Stimulated activated CD8-positive, alpha-beta memory T cell treated with anti-CD3 and anti-CD28 coated beads, Interleukin-15, amount 100 ng/mL, for 48 hours (primary cell): ENCODE measurements around the gene NUMA1.

Experiments used
- DNase-seq, 2 donors: peaks; one replicate each; pipeline ENCODE4 v3.0.0-alpha.2; 2020; ENCODE audit warnings: low read depth in 2 of 2

The NUMA1 gene, protein sequence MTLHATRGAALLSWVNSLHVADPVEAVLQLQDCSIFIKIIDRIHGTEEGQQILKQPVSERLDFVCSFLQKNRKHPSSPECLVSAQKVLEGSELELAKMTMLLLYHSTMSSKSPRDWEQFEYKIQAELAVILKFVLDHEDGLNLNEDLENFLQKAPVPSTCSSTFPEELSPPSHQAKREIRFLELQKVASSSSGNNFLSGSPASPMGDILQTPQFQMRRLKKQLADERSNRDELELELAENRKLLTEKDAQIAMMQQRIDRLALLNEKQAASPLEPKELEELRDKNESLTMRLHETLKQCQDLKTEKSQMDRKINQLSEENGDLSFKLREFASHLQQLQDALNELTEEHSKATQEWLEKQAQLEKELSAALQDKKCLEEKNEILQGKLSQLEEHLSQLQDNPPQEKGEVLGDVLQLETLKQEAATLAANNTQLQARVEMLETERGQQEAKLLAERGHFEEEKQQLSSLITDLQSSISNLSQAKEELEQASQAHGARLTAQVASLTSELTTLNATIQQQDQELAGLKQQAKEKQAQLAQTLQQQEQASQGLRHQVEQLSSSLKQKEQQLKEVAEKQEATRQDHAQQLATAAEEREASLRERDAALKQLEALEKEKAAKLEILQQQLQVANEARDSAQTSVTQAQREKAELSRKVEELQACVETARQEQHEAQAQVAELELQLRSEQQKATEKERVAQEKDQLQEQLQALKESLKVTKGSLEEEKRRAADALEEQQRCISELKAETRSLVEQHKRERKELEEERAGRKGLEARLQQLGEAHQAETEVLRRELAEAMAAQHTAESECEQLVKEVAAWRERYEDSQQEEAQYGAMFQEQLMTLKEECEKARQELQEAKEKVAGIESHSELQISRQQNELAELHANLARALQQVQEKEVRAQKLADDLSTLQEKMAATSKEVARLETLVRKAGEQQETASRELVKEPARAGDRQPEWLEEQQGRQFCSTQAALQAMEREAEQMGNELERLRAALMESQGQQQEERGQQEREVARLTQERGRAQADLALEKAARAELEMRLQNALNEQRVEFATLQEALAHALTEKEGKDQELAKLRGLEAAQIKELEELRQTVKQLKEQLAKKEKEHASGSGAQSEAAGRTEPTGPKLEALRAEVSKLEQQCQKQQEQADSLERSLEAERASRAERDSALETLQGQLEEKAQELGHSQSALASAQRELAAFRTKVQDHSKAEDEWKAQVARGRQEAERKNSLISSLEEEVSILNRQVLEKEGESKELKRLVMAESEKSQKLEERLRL (N-terminal part only)

DNA sequence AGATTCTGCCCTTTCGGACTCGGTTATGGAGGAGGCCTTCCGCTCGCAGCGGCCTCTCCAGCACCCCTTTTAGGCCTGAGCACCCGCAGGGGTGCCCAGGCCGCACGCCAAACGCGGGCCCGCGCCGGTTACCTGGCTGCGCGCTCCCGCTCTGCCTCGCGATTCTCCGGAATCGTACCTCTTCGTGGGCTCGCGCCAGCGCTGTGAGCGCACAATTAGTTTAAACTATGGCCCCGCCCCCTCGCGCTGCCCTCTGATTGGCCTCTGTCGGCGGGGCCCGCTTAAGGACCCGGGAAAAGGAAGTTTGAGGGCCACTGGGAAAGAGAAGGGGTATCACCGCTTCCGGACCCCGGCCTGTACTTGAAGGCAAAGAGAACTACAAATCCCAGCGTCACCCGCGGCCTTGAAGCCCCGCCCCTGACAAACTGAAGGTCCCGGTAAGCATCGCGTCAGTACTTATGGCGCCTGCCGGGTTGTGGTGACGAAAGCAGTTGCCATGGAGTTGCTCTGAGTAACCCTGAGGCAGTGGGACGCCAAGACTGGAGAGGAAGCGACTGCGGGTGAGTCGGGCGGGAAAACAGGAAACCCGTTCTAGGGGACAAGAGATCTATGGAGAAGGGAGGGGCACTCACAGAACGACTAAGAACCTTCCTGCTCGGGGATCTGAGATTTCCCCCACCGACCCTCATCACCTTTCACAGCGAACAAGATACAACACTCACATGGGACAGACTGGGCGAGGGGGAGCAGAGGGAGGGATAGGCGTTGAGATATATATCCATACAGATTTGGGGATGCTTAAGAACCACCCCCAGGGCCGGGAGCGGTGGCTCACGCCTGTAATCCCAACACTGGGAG, at the start of gene NUMA1, which contains the start of gene LRRC51:
TSS of gene NUMA1 (minus strand) at position 217 of the 858 bp plus-strand sequence. CDS start 44,599 bp downstream, outside the sequence.
TSS of gene LRRC51 (plus strand) at position 525 of the 858 bp plus-strand sequence. CDS start 8,234 bp downstream, outside the sequence.
- peak; percentile 98 to 99 for DNase-seq

DNA sequence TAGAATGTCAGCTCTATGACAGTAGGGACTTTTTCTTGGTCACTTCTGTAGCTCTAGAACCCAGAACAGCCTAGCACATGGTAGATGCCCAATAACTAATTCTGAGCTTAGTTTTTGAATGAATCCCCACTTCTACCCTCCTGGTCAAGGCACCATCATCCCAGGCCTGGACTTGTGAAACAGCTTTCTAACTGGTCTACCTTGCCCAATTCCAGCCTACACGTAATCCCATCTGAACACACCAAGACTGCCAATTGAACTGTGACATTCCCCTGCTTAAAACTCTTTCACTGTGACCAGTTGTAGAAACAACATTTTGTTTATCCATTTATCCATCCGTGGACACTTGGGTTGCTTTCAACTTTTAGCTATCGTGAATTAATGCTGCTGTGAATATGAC, 49.0 kb upstream of the NUMA1 start:
- DNase-seq = no peak

DNA sequence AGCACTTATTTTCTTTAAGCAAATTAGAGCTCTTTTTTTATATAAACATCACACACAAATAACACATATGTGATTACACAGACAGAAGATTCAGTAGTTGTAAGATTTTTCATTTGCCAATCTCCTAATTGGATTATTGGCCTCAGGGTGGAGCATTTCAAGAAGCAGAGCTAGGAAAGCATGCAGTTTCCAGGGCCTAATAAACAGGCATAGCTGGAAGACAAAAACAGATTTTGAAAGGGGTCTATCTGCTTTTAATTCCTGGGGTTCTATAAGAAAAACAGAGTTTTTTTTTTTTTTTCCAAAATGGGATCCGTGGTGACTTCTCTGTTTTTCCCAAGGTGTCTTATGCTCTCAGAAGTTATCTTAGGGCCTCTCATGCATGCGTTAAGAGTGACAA, 47.6 kb upstream of the NUMA1 start:
- DNase-seq = no peak

DNA sequence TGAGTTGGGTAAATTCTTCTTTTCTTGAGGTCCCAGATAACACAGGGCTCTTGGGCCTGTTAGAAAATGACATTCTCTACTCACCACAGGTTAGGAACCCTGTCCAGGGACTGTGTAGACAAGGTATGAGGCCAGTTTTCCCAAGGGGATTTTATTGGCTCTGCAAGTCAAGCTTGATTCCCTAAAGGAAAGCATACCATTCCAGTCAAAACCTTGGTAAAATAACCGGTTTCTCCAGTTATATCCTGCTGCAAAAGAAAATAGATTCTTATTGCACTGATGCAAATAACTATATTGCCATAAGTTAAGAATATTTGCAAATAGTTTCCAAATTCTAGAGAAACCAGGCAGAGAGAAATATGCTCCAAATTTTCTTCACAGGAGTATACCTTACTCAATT, 45.6 kb upstream of the NUMA1 start:
- DNase-seq = no peak

DNA sequence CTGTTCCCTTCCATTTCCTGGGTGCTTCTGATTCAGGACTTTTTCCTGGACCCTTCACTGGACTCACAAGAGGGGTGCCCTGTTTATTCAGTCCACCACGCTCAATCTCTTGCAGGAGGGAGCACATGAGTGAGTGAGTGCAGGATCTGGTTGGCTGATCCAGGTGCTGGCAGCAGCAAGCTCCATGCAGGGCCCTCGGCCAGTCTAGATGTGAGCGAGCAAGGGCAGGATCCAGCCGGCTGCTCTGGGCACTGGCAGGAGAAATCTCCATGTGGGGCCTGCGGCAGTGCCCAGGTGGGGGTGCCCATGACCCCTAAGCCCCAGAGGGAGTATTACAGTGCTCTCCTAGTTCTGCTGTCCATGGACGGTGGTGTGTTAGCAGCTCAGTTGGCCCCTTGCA, 43.7 kb upstream of the NUMA1 start:
- DNase-seq = no peak

DNA sequence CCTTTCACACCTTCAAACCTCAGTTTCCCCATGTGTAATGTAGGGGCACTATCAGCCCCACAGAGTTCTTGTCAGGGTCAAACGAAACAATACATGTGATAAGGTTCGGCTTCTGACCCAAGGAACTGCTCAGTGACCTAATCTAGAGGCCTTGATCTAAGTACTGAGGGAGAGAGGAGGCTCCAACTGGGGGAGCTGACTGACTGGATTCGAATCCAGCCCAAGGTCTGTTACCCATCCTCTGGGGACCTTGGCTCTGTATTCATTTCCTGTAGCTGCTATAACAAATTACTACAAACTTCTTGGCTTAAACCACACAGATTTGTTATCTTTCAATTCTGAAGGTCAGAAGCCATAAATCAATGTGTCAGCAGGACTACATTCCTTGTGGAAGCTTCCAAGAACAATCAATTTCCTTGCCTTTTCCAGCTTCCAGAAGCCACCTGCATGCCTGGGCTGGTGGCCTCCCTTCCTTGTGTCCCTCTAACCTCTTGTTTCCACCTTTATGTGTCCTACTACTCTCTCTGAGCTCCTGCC, 42.8 kb upstream of the NUMA1 start:
- no peak for DNase-seq

DNA sequence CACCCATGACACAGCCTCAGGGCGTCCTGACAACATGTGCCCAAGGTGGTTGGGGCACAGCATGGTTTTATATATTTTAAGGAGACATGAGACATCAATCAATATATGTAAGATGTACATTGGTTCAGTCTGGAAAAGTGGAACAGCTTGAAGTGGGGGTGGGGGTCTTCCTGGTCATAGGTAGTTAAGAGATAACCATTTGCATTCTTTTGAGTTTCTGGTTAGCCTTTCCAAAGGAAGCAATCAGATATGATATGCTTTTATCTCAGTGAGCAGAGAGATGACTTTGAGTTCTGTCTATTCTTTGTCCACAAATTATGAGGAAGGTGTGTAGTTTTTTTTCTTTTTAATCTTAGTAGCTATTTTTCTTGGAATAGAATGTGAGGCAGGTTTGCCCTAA, 42.3 kb upstream of the NUMA1 start:
- DNase-seq = no peak

DNA sequence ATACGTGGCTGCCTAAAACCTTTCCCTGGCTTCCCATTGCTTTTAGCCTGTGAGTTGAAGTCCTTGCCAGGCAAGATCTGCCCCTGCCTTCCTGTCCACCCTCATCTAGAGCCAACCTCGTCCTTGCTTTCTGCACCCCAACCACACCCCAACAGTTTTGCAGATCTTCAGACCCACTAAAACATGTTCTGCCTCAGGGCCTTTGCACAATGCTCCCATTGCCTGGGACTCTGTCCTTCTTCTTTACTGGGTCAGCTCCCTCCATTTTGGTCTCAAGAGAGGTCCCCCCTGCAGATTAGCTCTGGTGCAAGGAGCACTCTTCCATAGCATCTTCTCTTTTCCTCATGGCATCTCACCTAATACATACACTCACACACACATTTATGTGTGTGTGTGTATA, 40.6 kb upstream of the NUMA1 start:
- no peak for DNase-seq

DNA sequence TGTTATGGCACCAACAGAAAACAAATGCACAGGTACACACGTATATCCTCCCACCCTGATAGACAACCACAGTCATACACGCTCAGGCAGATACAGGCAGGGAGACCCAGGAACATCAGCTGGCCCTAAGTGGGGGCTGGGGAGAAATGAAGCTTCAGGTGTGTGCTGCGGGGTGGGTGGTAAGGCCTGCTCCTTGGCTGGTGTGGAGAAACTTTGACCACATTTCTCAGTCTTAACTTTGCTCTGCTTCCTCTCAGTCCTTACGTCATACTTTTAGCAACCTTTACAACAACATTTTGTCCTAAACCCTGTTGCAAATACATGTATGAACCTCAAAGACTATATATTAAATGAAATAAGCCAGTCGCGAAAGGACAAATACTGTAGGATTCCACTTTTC, 38.9 kb upstream of the NUMA1 start:
- no peak for DNase-seq

DNA sequence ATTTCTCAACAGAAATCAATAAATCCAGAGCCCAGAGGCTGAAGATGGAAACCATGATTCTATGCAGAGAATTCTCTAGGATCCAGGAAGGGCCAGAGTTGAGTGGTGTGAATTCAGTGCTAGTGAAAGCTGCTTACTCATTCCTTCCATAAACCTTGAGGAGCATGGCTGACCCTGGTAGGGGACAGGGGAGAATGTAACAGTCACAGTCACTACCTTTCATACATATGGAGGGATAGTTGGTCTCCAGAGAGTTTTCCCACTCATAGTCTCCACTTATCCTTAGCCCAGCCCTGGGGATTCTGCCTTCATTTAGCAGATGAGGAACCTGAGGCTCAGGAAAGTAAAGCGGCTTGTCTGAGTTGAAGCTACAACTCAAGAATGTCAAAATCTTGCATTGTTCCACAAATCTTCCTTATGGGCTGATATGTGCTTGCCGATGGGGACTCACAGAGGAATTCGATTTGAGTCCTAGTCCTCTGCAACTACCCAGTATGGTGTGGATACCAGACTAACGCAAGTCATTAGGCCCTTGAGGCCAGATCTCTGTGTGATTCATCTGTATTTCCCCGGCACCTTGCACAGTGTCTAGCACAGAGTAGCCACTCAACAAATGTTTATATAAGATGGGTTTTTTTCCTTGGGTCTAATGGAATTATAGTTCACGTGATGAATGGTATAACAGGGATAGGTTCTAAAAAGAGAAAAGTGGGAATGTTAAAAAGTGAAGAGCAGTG, 35.8 kb upstream of the NUMA1 start:
- no peak for DNase-seq

DNA sequence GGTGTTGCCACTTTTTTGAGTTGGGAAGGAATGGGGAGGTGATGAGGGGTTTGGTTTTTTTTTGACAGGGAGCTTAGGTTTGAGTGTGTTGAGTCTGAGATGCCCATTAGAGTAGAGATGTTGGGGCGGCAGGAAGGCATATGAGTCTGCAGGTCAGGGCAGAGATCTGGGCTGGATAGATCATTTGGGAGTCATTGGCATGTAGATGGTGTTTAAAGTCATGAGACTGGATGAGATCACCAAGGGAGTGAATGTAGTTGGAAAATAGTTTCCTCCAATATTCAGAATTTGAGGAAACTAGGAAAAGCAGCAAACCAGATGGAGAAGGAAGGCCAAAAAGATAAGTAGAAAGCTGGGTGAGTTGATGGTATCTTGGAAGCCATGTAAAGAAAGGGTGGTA, 34.2 kb upstream of the NUMA1 start:
- DNase-seq = no peak

DNA sequence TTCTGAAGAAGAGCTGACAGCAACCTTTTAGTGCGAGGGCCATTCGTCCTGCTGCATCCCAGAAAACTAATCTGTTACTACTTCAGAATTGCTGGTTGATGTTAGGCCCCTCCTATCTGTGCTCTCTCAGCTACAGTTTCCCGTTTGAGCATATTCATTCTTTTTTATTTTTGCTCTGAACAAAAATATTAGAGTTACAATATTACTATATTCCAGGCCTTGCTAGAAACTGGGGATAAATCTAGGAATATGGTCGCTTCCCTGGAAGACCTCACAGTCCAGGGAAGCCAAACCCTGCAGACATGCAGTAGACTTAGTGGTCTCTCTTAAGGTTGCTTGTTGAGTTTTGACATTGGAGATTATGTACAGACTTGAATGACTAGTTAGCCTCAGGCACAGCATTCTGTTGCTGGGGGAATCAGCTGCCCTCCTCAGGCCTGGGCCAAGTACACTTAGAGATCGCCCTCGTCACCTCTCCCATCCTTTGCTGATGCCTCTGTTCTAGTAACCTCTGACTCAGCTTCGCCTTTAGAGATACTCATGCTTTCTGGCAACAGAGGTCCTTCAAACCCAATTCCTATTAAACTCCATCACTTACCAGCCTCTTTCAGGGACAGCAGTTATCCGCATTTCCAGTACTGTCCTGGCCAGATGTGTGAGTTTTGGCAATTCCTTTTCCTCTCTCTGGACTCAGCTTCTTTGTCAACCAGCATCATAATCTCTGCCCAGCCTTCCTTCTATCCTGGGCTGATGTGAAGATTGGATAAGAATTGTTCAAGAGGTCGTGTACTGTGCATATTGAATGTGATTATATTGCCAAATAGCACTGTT, 32.9 kb upstream of the NUMA1 start:
- DNase-seq = no peak

DNA sequence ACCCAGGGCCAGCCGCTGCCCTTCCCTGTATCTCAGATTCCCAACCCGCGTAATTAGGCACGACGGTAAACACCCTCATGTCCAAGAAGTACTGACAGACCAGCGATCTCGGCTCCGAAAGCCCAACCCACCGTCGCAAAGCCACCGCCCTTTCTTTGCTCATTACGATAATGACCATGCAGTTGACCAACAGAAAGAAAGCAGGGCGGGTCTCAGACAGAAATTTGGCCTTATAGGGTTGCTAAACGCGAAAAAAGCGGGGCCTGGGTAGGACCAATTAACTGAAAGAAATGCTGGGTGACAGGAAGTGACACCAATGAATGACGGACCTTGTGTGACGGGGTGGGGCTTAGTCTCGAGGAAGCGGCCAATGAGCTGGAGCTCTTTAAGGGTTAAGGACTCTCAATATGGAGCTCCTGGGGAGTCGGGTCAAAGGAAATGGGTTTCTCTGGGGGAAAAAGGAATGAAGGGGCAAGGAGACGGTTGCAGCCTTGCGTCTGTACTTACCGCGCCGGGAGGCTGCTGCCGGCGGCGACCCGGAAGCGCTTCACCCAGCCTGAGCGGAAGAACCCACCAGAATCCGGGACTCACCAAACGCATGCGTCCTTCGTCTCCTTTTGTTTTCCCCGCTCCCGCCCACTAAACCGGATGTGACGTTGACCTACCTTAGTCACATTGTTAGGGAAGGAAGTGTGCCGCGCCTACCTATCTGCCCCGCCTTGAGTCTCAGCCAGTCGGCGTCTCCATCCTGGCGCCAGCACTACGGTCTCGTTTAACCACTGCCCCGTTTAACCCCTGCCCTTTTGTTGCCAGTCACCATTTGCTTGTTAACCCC, 32.0 kb upstream of the NUMA1 start, which contains the start of gene ANAPC15:
TSS of gene ANAPC15 (minus strand) at position 553 of the 835 bp plus-strand sequence. CDS start 1,419 bp downstream, outside the sequence.
- peak; percentile 98 for DNase-seq

DNA sequence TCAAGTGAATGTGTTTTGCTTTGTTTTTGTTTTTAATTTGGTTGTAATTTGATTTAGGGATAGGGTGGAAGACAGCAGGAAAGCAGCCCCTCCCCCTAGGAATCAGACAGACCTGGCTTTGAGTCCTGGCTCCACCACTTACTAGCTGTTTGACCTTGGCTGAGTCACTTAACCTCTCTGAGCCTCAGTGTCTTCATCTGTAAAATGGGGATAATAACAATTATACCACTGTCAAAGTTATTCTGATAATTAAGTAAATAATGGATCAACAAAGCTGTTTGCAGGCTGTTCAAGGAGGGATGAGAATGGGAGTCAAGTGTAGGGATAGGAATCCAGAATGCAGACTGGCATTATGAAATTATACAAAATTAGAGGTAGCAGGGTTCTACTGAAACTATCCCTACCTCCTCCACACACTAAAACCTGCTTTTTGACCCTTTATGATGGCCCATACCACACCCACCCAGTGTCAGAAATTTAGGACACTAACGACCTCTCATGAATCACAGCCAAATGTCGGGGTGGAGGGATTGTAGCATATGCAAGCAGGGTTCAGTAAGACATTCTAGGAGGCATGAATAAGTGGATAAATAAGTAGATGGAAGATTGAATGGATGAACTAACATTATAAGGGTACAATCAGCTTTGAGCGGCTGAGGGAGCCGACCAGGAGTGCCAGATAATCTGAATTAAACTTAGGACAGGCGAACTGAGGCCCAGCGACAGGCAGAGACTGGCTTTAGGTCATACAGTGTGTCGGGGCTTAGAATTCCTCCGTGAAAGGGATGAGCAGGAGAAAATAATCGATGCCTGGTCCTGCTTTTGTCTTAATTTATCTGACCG, 31.2 kb upstream of the NUMA1 start:
- DNase-seq = no peak

DNA sequence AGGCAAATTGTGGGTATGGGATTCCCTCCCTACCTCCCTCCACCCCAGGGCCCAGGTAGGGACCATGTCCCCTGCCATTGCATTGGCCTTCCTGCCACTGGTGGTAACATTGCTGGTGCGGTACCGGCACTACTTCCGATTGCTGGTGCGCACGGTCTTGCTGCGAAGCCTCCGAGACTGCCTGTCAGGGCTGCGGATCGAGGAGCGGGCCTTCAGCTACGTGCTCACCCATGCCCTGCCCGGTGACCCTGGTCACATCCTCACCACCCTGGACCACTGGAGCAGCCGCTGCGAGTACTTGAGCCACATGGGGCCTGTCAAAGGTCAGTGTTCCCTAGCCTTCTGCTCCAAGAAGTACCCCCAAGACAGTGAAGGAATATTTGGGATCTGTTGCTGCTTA, 25.5 kb upstream of the NUMA1 start, which contains the start of gene TOMT:
TSS of gene TOMT (plus strand) at position 37 of the 400 bp plus-strand sequence. CDS start at position 65, 28 bp downstream.
- DNase-seq = no peak

DNA sequence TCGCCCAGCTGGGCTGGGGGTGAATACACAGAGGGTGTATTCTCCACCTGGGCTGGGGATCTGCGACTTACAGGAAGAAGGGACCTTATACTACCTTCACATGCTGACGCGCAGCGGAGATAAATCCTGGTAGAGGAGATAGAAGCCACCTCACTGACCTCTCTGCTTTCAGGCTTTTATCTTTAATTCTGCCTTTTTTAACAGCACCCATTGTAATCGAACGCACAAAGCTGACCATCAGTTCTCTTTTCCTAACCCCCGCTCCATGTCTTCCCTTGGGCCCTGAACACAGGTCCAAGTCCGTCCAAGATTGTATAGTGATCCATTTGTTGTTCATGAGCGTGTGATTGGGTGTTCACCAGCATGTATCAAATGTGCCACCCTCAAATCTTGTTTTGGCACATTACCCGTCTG, 23.4 kb upstream of the NUMA1 start:
- DNase-seq = no peak
